ENCODE measurements around the gene TUBB2A.

The TUBB2A gene

GRCh38 chr6:3124667-3125066 lies 32.7 kb downstream of the TUBB2A start:
- FAIRE-seq (no peak), DNase-seq (ENCODE audit: low spot score) (no peak)

DNA sequence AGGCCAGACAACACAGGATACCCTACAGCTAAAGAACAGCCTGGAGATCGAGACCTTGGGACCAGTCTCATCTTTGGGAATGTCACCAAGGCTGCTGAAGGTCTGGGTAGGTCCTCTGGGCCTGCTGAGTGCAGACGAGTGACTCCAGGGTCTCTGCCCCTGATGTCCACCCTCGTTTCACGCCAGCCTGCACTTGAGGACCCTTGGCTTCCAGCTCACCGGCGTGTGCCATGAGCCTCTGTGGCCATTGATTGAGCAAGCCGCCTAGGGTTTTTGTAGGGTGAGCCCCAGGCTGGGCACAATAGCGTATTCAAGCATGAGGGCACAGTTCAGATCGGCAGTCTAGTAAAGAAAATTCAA lies 34.5 kb downstream of the TUBB2A start:
- FAIRE-seq: no peak
- no peak for DNase-seq (ENCODE audit: low spot score)

GRCh38 chr6:3120765-3121089 lies 36.6 kb downstream of the TUBB2A start:
- no peak for DNase-seq (ENCODE audit: low spot score)
- FAIRE-seq: no peak

DNA sequence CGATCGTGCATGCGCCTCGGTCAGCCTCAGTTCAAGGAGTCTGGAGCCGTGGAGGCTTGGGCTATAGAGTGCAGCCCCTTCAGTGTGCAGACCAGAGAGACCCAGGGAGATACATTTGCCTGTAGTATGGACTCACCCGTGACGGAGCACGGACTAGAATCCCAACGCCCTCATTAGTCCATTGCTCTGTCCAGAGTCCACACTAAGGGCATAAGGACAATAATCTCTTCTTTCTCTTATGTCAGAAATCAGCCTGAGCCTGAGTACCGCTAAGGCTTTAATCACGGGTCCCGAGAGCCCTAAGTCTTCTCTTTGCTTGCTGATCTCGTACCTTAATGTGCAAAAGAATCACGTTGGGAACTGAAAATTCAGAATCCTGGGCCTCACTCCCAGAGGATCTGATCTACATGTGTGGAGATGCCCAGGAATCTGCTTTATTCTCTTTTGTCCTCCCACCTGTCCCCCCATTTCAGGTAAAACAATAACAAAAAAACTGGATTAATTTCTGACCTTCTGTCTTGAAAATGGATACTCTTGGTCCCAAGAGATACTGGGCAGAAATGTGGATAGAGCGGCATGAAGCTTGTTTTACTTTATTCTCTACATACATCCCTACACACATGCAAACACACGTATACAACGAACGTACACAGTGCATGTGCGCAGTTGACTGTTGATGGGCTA lies 38.2 kb downstream of the TUBB2A start:
- FAIRE-seq: no peak
- DNase-seq (ENCODE audit: low spot score): no peak

DNA sequence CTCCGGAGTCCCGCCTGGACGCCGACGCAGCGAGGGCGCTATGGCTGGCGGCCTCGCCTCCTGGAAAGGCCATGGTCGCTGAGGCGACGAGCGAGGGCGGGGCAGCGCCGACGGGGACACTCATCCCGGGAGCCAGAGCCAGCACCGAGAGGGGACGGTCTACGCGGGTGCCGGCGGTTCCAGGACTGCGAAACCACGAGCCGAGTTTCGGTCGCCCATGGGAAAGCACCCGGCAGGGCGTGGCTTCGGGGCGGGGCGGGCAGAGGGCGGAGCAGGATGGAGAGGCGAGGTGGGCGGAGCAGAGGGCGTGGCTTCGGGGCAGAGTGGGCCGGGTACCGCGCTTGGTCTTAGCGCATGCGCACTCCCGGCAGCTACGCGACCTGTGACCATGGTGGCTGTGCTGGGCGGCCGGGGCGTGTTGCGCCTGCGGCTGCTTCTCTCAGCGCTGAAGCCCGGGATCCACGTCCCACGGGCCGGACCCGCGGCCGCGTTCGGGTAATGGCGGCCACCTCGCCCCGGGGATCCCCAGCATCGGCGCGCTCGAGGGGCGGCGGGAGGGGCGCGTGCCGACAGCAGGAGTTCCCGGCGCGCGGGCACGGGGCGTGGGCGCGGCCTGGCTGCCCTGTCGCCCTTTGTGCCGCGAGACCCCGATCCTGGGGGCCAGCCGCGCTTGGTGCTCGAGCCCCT lies 38.8 kb downstream of the TUBB2A start, which contains the start of gene BPHL:
TSS of gene BPHL (plus strand) at position 359 of the 687 bp plus-strand sequence. CDS start at position 389, 30 bp downstream.
- DNase-seq (ENCODE audit: low spot score) (peak; percentile 81), FAIRE-seq (peak; percentile 35)

DNA sequence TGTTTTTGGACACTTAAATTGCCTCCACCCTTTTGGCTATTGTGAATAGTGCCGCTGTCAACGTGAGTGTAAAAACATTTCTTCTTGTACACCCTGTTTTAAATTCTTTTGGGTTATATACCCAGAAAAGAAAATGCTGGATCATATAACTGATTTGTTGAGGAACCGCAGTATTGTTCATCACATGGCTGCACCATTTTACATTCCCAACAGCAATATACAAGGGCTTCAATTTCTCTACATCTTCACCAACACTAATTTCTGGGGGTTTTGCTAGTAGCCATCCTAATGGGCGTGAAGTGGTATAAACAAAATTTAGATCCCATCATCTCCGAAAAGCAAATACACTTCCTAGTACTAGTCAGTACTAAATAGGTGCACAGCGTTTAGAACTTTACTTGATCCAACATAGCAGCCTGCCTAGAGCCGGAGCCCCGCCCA lies 39.4 kb downstream of the TUBB2A start:
- FAIRE-seq: no peak
- DNase-seq (ENCODE audit: low spot score): no peak

- FAIRE-seq: no peak
- DNase-seq (ENCODE audit: low spot score): no peak
Measured at GRCh38 chr6:3114377-3114776, 43.0 kb downstream of the TUBB2A start.

DNA sequence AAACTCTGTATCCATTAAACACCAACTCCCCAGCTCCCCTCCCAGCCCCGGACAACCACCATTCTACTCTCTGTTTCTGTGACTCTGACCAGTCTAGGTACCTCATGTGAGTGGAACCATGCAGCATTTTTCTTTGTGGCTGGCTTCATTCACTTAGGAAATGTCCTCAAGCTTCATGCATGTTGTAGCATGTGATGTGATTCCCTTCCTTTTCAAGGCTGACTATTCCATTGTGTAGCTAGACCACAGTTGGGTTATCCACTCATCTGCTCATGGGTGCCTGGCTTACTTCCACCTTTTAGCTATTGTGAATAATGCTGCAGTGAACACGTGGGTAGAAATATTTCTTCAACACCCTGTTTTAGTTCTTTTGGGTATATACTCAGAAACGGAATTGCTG lies 47.6 kb downstream of the TUBB2A start:
- FAIRE-seq (no peak), DNase-seq (ENCODE audit: low spot score) (no peak)

- FAIRE-seq (no peak), DNase-seq (ENCODE audit: low spot score) (no peak)
Measured at GRCh38 chr6:3108746-3109414, 48.5 kb downstream of the TUBB2A start.

Measured in RCC 7860 (cell line).